ENCODE results near the gene CACNB2. TPM values are rescaled to one million over a fixed set of nuclear protein-coding genes. Genes with fewer than 3 reads are reported as not detected.

Gene CACNB2
- total and polyA plus RNA-seq, 2 of the 13 experiments (the other 11 are each of a cell fraction or from before 2014, with no cell fraction given) = not detected

- FAIRE-seq (no peak), DNase-seq (ENCODE audit: low spot score) (no peak), ATAC-seq (no peak)
- H3K9me3 ChIP-seq (ENCODE audit: low read length) = no peaks in the 10 kb centered on the region
- H3K79me2 ChIP-seq (ENCODE audit: insufficient read depth, low read length) = no peaks in the 10 kb centered on the region
- H3K4me1 ChIP-seq (ENCODE audit: insufficient read depth, low read length) = no peaks in the 10 kb centered on the region
- no peaks in the 10 kb centered on the region for H3K36me3 ChIP-seq (replicated peaks in 1 of 2; ENCODE audit: control insufficient read depth in 1 of 2, insufficient read depth in 2 of 2, low read length in 2 of 2)
- no peak overlapping the region for H3K27ac ChIP-seq (ENCODE audit: extremely low read length, insufficient read depth, low read length)
- no TSS peak for BruUV-seq (replicated peaks)
- no peak overlapping the region for H3K4me2 ChIP-seq (ENCODE audit: low read depth, low read length)
- H3K4me3 ChIP-seq (replicated peaks in 1 of 3; ENCODE audit: insufficient read depth in 1 of 3, low read depth in 2 of 3, low read length in 3 of 3) = no peak overlapping the region
- no peak overlapping the region for H3K9ac ChIP-seq (ENCODE audit: insufficient read depth, low read depth, low read length)
- intact Hi-C loops (cut with micrococcal nuclease; ENCODE audit: unreplicated experiment) (loop anchor here (10.0 kb wide), 1 partner anchor 608 kb away; no protein-coding TSS in a partner anchor), in situ Hi-C loops (cut with HindIII; ENCODE audit: extremely low pct_ligation_motif_present, low pct_unique_long_range_greater_than_20kb) (loop anchor here (10.0 kb wide), 3 partner anchors 298 to 608 kb away; no protein-coding TSS in a partner anchor)
- TF ChIP-seq ZNF577 (CRISPR knock-in tag; IDR thresholded peaks at IDR 0.05; ENCODE audit: borderline replicate concordance, low read depth) (no peak), NFYB (CRISPR knock-in tag; IDR thresholded peaks at IDR 0.05) (no peak), ZNF709 (CRISPR knock-in tag; IDR thresholded peaks at IDR 0.05) (no peak), BCL3 (CRISPR knock-in tag; IDR thresholded peaks at IDR 0.05) (no peak), ZNF354B (CRISPR knock-in tag; IDR thresholded peaks at IDR 0.05) (no peak), CHCHD3 (CRISPR knock-in tag; IDR thresholded peaks at IDR 0.05) (no peak), ZNF816 (CRISPR knock-in tag; IDR thresholded peaks at IDR 0.05; ENCODE audit: borderline replicate concordance) (no peak), ETV5 (CRISPR knock-in tag; IDR thresholded peaks at IDR 0.05; ENCODE audit: borderline replicate concordance) (no peak), GLMP (CRISPR knock-in tag; IDR thresholded peaks at IDR 0.05; ENCODE audit: borderline replicate concordance) (no peak), KMT2A (CRISPR knock-in tag; IDR thresholded peaks at IDR 0.05) (no peak), ZNF749 (CRISPR knock-in tag; IDR thresholded peaks at IDR 0.05; ENCODE audit: borderline replicate concordance) (no peak), MTERF4 (CRISPR knock-in tag; IDR thresholded peaks at IDR 0.05) (no peak), MAFG (CRISPR knock-in tag; IDR thresholded peaks at IDR 0.05) (no peak), ZNF550 (CRISPR knock-in tag; IDR thresholded peaks at IDR 0.05; ENCODE audit: borderline replicate concordance) (no peak)
- ChIA-PET CTCF (ENCODE audit: low intra/inter-chr PET ratio, low total read pairs) (no interaction called here), POLR2A (no interaction called here)
- 15% methylated on average over 4 of the region's 4 CpGs for WGBS (ENCODE audit: low lambda C conversion rate)
- no peaks in the 10 kb centered on the region for H3K27me3 ChIP-seq (ENCODE audit: control insufficient read depth in 1 of 2, insufficient read depth in 2 of 2, low read length in 2 of 2)
- H2AFZ ChIP-seq (ENCODE audit: low read length) = no peak overlapping the region
- H4K20me1 ChIP-seq (ENCODE audit: insufficient read depth, low read length) = no peaks in the 10 kb centered on the region
Measured at GRCh38 chr10:18213271-18213670, 73.0 kb downstream of the CACNB2 start.
